WTC11 (cell line): ENCODE results near the gene TOR1AIP2.

Experiments
- SP1 ChIP-seq: sonication (generic); formaldehyde crosslinking; conservative IDR thresholded peaks from 2 replicates; pipeline ENCODE4 v1.8.1; 2022; ENCODE audit warnings: missing genetic modification reagents
- TF ChIP-seq, protein P1 (sequence below): fragments of 200-600 bp; IDR thresholded peaks from 2 replicates; pipeline ENCODE4 v1.8.0; 2022; ENCODE audit warnings: antibody characterized with exemption

- TF ChIP-seq, protein P1, sequence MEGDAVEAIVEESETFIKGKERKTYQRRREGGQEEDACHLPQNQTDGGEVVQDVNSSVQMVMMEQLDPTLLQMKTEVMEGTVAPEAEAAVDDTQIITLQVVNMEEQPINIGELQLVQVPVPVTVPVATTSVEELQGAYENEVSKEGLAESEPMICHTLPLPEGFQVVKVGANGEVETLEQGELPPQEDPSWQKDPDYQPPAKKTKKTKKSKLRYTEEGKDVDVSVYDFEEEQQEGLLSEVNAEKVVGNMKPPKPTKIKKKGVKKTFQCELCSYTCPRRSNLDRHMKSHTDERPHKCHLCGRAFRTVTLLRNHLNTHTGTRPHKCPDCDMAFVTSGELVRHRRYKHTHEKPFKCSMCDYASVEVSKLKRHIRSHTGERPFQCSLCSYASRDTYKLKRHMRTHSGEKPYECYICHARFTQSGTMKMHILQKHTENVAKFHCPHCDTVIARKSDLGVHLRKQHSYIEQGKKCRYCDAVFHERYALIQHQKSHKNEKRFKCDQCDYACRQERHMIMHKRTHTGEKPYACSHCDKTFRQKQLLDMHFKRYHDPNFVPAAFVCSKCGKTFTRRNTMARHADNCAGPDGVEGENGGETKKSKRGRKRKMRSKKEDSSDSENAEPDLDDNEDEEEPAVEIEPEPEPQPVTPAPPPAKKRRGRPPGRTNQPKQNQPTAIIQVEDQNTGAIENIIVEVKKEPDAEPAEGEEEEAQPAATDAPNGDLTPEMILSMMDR = no peak
- no peak for TF ChIP-seq SP1 (CRISPR knock-in tag)
These were observed 33.3 kb upstream of the TOR1AIP2 start for GRCh38 chr1:179910934-179911333.
